Measurements from ENCODE around the gene RPS6KA4.

RPS6KA4 gene

DNA sequence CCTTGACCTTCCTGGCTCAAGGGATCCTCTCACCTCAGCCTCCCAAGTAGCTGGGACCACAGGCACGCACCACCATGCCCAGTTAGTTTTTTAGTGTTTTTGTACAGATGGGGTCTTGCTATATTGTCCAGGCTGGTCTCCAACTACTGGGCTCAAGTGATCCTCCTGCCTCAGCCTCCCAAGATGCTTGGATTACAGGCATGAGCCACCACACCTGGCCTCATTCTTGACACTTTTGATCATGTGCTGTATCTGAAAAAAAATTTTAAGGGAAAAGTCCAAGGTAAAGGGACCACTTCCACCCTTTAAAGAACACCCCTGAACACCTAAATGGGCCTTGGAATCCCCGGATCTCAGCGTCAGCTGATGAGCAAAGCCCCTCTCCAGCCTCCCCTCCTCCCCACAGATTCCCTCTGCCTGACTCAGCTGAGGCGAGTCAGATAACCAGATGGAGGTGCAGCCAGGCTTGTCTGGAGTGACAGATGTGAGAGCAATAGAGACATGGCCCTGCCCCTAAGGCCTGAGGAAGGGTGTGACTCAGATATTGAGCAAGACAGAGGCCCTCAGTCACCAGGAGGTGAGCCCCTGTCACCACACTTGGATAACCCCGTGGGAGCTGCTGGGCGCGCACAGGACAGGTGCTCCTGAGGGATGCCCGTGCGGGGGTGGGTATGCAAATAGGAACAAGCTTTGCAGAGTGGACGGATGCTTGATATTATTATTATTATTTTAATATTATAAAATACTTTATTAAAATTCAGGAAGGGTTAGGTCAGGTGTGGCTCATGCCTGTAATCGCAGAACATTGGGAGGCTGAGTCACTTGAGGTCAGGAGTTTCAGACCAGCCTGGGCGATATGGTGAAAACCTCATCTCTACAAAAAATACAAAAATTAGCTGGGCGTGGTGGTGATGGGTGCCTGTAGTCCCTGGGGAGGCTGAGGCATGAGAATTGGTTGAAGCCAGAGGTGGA is 23.9 kb upstream of the RPS6KA4 start:
- Histone ChIP-seq H3K36me3 (ENCODE audit: insufficient read depth, low read length) (peaks cover 9% of the 10 kb centered on the region; the same call in 1 of the 2 replicates), H3K27me3 (ENCODE audit: insufficient read depth, low read length) (no peaks in the 10 kb centered on the region), H4K20me1 (ENCODE audit: insufficient read depth, low read length) (no peaks in the 10 kb centered on the region), H2AFZ (ENCODE audit: low read length) (no peak overlapping the region), H3F3A (ENCODE audit: insufficient read depth, low read length) (no peaks in the 10 kb centered on the region), H3K4me1 (ENCODE audit: insufficient read depth, low read length, severe bottlenecking) (peaks cover 31% of the 10 kb centered on the region), H3K9ac (ENCODE audit: low read length) (no peak overlapping the region), H3K79me2 (ENCODE audit: insufficient read depth, low read length) (no peaks in the 10 kb centered on the region), H3K4me3 (ENCODE audit: low read depth, low read length, poor library complexity, severe bottlenecking) (no peak overlapping the region), H3K4me2 (ENCODE audit: low read length) (no peak overlapping the region; the same call in 1 of the 2 replicates), H3K27ac (ENCODE audit: low read depth, low read length, poor library complexity, severe bottlenecking) (peak overlapping the region; percentile 47), H3K9me2 (ENCODE audit: low read depth, low read length) (no peaks in the 10 kb centered on the region), H3K9me3 (ENCODE audit: low read length) (no peaks in the 10 kb centered on the region)
- TF ChIP-seq EZH2 (IDR thresholded peaks at IDR 0.05; ENCODE audit: borderline replicate concordance, low read length), result no peak
- TF ChIP-seq, protein P1, sequence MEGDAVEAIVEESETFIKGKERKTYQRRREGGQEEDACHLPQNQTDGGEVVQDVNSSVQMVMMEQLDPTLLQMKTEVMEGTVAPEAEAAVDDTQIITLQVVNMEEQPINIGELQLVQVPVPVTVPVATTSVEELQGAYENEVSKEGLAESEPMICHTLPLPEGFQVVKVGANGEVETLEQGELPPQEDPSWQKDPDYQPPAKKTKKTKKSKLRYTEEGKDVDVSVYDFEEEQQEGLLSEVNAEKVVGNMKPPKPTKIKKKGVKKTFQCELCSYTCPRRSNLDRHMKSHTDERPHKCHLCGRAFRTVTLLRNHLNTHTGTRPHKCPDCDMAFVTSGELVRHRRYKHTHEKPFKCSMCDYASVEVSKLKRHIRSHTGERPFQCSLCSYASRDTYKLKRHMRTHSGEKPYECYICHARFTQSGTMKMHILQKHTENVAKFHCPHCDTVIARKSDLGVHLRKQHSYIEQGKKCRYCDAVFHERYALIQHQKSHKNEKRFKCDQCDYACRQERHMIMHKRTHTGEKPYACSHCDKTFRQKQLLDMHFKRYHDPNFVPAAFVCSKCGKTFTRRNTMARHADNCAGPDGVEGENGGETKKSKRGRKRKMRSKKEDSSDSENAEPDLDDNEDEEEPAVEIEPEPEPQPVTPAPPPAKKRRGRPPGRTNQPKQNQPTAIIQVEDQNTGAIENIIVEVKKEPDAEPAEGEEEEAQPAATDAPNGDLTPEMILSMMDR (IDR thresholded peaks at IDR 0.05; ENCODE audit: low read length), result no peak

DNA sequence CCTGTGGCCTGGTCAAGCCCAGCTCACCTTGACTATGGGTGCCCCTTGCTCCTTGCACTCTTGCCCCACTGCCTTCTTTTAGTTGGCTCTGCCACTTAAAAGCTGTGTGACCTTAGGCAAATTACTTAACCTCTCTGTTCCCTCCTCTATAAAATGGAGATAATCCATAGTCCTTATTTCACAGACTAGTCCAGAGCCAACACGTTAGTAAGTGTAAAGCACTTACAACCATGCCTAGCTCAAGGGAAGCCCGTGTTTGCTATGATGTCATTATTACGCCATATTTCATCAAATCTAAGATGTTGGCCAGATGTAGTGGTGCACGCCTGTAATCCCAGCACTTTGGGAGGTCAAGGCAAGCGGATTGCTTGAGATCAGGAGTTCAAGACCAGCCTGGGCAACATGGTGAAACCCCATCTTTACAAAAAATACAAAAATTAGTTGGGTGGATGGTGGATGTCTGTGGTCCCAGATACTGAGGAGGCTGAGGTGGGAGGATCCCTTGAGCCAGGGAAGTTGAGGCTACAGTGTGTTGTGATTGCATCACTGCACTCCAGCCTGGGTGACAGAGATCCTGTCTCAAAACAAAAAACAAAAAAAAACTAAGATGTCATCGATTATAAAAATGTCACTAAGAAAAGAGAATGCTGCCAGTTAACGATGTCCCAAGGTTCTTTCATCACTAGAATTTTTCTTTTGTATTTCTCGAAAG is 21.3 kb upstream of the RPS6KA4 start:
- no peak overlapping the region for H3K4me3 ChIP-seq (ENCODE audit: low read depth, low read length, poor library complexity, severe bottlenecking)
- peaks cover 39% of the 10 kb centered on the region for H3K4me1 ChIP-seq (ENCODE audit: insufficient read depth, low read length, severe bottlenecking)
- H3K4me2 ChIP-seq (ENCODE audit: low read length), result no peak overlapping the region
- H3K9me3 ChIP-seq (ENCODE audit: low read length), result no peaks in the 10 kb centered on the region
- no peaks in the 10 kb centered on the region for H3K79me2 ChIP-seq (ENCODE audit: insufficient read depth, low read length)
- H3K9ac ChIP-seq (ENCODE audit: low read length), result no peak overlapping the region
- TF ChIP-seq EZH2 (IDR thresholded peaks at IDR 0.05; ENCODE audit: borderline replicate concordance, low read length), result no peak
- TF ChIP-seq, protein P1 (IDR thresholded peaks at IDR 0.05; ENCODE audit: low read length), result no peak
- no peaks in the 10 kb centered on the region for H4K20me1 ChIP-seq (ENCODE audit: insufficient read depth, low read length)
- H3K36me3 ChIP-seq (ENCODE audit: insufficient read depth, low read length), result peaks cover 9% of the 10 kb centered on the region; the same call in 1 of the 2 replicates
- peak overlapping the region; percentile 26 for H3K27ac ChIP-seq (ENCODE audit: low read depth, low read length, poor library complexity, severe bottlenecking)
- H2AFZ ChIP-seq (ENCODE audit: low read length), result no peak overlapping the region
- H3K27me3 ChIP-seq (ENCODE audit: insufficient read depth, low read length), result no peaks in the 10 kb centered on the region
- no peaks in the 10 kb centered on the region for H3F3A ChIP-seq (ENCODE audit: insufficient read depth, low read length)
- no peaks in the 10 kb centered on the region for H3K9me2 ChIP-seq (ENCODE audit: low read depth, low read length)

DNA sequence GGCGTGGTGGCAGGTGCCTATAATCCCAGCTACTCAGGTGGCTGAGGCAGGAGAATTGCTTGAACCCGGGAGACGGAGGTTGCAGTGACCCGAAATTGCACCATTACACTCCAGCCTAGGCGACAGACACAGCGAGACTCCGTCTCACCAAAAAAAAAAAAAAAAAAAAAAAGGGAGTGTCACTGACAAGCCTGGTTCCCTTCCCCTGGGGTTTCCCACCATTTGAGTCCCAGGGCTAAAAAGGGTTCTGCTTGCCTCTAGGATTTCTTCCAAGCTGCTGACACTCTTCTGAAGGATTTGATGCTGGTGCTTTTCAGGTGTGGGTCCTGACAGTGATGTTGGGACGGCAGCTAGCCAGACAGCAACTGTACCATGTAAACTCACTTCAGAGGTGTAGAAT is 20.2 kb upstream of the RPS6KA4 start:
- Histone ChIP-seq H3K27ac (ENCODE audit: low read depth, low read length, poor library complexity, severe bottlenecking) (peak overlapping the region; percentile 79), H3K79me2 (ENCODE audit: insufficient read depth, low read length) (no peaks in the 10 kb centered on the region), H2AFZ (ENCODE audit: low read length) (no peak overlapping the region), H3K27me3 (ENCODE audit: insufficient read depth, low read length) (no peaks in the 10 kb centered on the region), H4K20me1 (ENCODE audit: insufficient read depth, low read length) (no peaks in the 10 kb centered on the region), H3K9me2 (ENCODE audit: low read depth, low read length) (no peaks in the 10 kb centered on the region), H3K4me2 (ENCODE audit: low read length) (peak overlapping the region; percentile 93), H3K4me1 (ENCODE audit: insufficient read depth, low read length, severe bottlenecking) (peaks cover 39% of the 10 kb centered on the region), H3K9ac (ENCODE audit: low read length) (peak overlapping the region; percentile 75; the same call in 1 of the 2 replicates), H3K36me3 (ENCODE audit: insufficient read depth, low read length) (peaks cover 16% of the 10 kb centered on the region; the same call in 1 of the 2 replicates), H3K4me3 (ENCODE audit: low read depth, low read length, poor library complexity, severe bottlenecking) (peak overlapping the region; percentile 70), H3K9me3 (ENCODE audit: low read length) (no peaks in the 10 kb centered on the region), H3F3A (ENCODE audit: insufficient read depth, low read length) (no peaks in the 10 kb centered on the region)
- TF ChIP-seq, protein P1 (IDR thresholded peaks at IDR 0.05; ENCODE audit: low read length), result no peak
- no peak for TF ChIP-seq EZH2 (IDR thresholded peaks at IDR 0.05; ENCODE audit: borderline replicate concordance, low read length)

All from OCI-LY1 (cell line).